RPMI8226 (cell line): Measurements from ENCODE around the gene LARGE1.

Experiments
- DNase-seq: peaks from one replicate; pipeline ENCODE4 v3.0.0-alpha.2; 2015

LARGE1 gene

DNA sequence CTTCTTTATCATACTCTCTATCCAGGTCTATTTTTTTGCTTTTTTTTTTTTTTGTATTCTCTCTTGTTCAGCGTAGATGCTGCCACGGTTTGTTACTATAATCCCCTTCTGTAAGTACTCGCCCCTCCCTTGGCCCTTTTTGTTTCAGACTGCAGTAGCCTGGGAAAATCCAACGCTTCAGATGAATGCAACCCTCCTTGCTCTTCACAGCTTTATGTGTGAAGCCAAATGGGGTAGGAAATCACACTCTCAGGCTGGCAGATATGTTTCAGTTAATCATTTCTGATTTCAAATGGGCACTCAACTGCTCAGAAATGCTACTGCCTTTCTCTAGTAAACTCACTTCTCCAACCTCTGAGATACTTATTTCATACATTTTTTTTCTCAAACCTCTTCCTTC lies 149.1 kb downstream of the LARGE1 start:
- no peak for DNase-seq

DNA sequence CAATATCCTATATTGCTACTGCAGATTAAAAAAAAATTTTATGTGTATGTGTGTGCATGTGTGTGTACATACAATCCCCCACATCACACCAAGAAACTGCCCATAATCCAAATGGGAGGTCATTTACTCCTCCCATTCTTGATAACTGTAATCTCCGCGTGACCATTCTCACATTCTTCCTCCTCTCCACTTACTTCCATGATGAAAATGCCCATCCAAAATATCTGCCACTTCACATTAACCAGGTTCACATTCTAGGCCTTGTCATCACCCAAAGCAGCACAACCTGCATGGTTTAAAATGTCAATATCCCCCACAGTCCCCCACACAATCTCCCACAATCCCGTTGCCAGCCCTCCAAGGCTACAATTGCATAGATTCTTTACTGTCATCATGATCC lies 149.6 kb downstream of the LARGE1 start:
- DNase-seq = no peak

DNA sequence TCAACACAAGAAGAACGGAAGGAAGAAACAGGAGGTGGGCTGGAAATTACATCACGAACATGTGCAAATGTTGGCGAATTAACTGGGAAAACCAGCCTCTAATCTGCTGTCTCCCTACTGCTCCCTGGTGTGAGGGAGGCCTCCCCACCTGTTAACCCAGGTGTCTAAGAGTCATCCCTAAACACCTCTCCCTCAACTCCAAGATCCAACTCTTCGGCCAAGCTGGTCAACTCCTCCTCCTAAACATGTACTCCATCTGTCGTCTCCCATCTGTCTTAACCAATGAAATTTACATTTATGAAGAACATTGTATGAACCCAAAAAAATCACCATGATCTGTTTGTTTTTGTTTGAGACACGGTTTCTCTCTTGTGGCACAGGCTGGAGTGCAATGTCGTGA lies 154.2 kb downstream of the LARGE1 start:
- DNase-seq = no peak

DNA sequence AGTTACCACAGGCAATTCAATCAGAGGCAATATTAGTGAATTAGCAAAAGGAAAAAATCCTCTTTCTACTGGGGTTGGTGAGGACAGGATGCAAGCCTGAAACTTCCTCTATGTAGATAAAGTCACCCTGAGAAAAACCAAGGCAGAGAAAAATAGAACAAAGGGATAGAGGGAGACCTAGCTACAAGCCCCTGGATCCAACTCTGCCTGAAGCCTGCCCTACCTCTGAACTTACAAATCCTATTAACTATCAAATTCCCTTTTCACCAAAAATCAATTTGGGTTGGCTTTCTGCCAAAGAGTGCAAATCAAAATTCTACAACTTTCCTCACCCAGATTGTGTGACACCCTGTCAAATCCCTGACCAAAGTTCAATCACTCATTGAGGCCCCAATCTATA lies 161.3 kb downstream of the LARGE1 start:
- no peak for DNase-seq

DNA sequence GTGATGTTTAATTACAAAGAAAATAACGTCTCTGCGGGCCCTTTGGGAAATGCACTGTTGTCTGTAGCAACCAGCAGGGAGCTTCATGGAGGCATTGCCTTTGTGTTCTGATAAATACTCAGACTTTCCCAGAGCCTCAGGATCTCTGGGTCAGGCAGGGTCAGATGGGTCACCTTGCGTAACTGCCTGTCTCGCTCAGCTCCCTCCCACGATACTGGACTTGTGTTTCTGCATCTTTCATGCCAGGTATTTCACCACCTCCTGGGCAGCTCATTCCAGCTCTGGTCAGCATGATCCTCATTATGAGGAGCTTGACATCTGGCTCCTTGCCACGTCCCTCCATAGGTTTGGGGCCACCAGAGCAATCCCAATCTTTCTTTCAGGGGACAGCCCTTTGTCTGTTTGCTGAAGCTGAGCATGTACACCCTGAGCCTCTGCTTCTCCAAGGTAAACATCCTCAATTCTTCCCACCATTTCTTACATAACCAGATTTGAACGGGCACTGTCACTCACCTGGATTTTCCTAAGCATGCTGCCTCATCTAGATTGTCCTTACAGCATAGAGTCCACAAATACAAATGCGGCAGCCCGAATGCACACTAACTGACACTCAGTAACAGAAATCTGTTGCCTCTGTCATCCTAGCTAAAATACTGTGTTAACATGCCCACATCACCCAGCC lies 162.3 kb downstream of the LARGE1 start:
- DNase-seq = no peak

DNA sequence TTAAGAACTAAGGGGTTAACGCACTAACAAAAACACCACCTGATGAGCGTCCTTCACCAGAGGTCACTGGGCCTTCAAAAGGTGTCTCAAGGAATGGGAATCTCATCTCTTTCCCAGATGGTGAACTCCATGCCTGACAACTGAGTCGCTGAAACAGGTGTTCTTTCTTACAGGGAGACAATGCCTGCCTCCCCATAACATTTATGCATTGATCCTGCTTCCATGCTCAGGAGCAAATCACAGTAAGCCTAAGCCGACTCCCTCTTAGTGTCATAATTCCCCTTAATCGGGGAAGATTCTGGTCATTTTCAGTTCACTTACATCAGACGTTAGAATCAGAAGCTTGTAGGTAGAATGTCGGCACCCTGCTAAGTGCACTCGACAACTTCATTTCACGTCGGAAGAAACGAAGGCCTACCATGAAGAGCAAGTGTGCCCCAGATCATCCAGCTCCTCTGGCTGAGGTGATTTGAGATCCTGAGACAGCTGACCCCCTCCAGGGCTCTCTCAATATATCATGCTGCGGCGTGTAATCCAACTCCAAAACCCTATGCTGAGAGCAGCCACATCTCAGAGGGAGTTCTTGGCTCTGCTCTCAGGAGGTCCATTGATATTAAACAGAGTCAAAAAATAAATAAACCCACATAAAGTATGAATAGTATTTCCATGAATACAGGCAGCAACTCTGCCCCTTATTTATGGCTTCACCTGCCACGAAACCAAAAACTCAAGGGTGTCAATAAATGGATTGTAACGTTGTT lies 163.1 kb downstream of the LARGE1 start:
- DNase-seq = no peak

DNA sequence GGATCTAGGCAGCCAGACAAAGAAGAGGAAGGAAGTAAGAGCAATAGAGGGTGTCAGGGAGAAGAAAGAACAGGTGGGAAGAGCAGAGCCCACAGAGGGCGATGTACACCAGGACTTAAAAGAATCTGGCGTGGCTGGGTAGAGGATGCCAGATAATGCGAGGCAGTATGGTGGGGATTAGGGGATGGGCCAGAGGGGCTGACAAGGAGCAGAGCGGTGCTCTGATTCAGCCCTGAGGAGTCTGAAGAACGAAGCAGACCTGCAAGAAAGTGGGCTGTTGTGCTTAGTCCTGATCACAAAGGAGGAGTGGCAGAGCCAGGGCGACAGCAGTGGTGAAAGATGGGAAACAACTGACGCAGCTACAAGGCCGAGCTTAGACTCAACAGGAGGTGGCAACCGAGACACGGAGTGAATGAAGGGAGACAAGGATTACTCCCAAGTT lies 163.7 kb downstream of the LARGE1 start:
- DNase-seq = no peak

DNA sequence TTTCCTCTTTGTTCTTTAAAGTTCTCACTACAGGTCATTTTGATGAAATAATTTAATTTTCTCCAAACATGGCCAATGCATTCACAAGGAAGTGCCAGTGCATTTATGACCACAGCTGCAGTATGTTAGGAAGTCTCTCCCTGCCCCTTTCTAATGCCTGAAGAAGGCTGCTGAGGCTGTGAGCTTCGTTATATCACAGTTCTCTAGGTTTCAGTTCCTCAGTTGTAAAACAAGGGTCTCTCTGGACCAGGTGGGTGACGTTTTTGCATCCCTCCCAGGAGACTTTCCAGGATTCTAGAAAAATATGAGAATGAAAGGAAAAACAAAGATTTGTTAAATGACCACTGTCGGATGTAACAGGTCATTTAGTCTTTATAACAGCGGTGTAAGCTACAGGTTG lies 171.6 kb downstream of the LARGE1 start:
- no peak for DNase-seq

DNA sequence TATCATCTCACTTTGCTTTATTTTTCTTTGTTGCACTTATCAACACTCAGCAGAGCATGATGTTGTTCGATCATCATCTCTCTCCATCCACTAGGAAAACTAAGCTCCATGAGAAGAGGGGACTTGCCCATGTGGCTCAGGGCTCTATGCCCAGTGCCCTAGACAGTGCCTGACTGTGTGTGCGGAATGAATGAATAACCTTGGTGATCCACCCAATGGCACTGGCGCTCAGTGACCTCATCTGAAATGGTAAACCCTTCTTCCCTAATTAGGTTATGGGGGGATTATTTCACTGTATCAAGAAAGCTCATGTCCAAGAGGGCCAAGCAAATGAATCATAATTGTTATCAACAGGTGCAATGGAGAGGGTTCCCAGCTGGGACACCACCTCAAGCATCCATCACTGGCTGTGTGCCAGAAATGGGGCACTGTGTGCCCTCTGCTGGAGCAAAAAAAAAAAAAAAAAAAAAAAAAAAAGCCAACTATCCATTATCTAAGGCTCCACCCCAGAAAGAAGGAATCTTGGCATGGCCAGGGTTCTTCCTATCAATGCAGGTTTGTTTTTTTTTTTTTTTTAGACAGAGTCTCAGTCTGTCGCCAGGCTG lies 172.6 kb downstream of the LARGE1 start:
- DNase-seq = peak; percentile 74

DNA sequence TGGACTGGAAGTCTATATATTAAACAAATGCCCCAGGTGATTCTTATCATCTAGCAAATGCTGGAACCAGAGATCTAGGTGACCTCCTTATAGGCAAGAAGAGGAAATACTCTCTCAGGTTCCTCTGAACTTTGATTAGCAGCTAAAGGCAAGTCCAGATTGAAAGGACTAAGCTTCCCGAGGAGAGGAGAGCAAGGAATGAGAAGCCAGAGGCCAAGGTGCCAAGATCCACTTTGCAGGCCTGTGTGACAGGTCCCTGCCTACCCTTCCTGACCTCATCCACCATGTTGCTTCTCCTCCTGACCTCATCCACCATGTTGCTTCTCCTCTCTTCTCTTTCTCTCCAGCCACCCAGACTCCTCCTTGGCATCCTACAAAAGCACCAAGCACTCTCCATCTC lies 173.2 kb downstream of the LARGE1 start:
- DNase-seq = no peak

DNA sequence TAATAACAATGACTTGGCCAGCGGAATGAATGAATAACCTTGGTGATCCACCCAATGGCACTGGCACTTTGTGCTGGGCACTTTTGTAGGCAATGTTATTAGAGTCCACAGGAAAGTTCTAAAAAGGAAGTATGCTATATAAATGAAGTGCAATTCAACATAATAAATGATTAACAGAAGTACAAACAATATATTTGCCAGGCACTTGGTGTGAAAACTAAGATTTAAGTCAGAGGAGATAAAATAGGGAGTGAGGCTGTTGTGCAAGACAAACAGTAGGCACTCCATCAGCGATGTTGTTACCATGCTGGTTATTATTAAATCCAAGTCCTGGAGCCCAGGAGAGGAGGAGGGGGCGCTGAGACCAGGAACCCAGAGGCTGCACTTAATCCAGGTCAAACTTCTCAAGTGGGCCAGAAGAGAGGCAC lies 173.8 kb downstream of the LARGE1 start:
- DNase-seq = no peak

DNA sequence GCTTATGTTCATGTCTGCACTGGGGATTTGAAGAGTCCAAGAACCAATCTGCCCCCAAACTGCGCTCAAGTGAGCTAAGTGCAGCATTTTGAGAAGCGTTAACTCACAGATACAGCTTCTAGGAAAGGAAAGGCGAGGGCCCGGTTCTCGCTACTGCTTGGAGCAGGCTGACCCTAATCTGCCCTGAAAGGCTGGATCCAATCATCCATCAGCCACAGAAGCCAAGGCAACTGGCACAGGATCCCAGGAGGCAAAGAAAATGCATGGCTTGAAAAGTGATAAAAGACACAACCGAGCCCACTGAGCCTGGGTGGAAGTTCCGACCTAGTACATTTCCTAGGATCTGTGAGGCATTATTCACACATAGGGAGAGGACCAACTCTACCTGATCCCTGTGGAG lies 174.8 kb downstream of the LARGE1 start:
- DNase-seq = no peak

DNA sequence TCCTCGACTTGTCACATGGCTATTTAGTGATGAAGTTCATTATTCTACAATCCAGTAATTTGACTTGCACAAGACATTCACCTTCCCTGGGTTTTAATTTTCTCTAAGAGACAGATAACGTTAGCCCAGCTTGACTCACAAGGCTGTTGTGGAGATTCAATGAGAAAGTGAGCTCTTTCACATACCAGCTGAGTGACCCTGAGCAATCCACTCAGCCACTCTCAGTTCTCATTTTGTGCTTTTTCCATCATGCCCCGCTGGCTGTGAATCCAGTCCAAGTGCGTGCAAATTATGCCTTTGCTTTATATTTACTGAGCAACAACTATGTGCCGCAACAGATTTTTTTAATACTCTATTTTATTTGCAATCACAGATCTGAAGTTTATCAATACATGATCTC lies 176.5 kb downstream of the LARGE1 start:
- no peak for DNase-seq

DNA sequence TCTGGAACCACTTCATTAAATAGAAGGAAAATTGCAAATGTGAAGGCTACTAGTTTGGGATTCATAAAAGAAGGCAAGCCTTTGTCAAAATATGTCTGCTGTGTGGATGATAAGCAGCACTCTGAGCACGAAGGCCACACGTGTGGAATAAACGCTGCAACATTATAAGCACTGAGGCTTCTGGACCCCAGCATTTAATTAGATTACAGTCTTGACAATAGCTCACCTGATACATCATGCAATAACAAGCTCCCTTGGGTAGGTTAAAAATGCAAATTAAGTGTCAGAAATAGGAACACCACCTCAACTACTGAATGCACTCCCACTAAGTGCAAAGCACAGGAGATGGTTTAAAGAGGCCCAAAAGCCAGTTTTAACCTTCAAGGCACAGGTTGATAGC lies 179.3 kb downstream of the LARGE1 start:
- DNase-seq = no peak

DNA sequence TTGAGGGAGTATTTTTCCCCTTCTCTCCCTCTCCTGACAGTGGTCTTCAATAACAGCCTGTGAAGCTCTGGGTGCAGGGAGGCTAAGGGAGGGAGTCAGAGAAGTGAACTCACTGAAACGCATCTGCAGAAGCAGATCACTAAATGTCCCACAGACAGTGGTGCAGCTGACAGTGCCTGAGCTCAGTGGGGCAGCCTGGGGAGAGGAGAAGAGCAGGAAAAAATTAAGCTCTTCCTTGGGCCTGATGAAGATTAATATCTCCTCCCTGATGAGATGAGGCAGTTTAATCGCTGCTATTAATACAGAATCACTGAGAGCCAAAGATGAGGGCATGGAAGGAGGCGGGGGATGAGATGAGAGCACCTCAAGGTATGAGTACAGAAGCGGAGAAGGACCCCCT lies 180.8 kb downstream of the LARGE1 start:
- DNase-seq = no peak

DNA sequence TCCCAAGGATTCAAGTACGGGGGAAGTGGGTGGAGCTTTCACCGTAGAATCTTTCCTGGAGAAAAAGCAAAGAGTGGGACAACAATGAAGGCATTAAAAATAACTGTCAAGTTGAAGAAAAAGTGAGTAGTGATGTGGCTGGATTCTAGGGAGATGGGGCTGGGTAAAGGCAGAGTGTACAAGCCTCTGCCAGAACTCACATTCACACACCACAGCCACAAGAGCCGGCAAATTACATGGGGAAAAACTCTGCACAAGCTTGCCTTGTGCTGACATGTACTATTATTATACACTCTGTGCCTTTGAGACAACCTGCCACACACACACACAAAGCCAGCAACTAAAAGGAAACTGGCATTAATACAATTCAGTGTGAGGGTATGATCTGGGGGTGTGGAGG lies 182.6 kb downstream of the LARGE1 start:
- DNase-seq = no peak

DNA sequence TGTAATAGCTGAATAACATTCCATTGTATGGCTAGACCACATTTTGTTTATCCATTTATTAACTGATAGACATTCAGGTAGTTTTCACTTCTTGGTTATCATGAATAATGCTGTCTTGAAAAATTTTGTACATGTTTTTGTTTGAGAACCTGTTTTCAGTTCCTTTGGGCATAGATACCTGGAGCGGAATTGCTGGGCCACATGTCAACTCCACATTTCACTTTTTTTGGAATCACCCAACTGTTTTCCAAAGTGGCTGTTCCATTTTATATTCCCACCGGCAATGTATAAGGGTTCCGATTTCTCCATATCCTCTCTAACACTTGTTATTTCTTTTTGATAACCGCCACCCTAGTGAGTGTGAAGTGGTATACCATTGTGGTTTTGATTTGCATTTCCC lies 184.3 kb downstream of the LARGE1 start:
- DNase-seq = no peak

DNA sequence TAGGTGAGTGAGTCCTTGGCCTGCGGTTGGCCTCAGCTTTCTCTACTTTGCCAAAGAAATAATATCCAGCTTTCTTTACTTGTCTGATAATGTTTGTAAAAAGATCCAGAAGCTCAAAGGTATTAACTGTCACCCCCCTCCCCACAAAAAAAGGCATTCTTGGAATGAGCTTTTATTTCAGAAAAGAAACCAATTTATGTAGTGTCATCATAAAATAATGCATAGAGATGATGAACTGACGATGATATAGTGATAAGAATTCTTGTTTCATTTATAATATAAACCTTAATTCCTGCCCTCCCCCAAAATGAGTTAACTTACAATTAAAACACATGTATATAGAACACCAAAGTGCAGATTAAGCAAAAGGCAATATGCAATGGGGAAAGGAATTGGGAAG lies 191.4 kb downstream of the LARGE1 start:
- no peak for DNase-seq

DNA sequence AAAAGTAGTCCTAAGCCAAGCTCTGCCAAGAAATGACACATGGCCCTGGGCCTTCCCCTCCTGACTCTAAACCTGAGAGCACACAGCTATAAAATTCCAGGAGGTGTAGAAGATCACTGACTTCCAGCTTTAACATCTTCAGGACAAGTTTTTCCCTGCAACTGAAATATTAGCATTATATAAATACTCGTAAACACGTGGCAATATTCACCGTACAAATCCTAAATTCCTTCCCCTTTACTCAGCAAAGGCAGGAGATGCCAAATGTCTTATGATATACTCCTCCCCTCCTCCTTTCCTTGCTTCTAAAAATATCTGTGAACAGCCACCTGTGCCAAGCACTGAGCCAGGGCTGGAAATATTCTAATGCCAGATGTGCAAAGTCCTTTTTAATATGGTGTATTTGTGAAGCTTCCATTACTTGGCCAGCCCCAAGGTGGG lies 194.0 kb downstream of the LARGE1 start:
- no peak for DNase-seq

DNA sequence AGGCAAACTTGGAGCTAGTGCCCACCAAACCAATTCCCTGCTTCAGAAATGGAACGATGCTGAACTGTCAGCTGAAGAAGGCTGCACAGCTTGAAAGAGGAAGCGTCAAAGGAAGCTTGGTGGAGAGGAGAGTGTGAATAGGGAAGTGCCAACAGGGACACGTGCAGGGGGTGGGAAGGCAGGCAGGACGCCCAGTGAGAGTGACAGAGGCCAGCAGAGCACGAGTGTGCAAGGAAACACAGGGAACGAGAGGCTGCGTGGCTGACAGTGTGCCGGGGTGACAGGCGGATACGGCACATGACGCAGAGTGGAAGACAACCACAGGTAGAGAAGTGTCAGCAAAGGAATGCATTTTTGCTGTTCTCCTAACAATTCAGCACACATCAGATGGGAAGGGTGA lies 196.4 kb downstream of the LARGE1 start:
- no peak for DNase-seq

DNA sequence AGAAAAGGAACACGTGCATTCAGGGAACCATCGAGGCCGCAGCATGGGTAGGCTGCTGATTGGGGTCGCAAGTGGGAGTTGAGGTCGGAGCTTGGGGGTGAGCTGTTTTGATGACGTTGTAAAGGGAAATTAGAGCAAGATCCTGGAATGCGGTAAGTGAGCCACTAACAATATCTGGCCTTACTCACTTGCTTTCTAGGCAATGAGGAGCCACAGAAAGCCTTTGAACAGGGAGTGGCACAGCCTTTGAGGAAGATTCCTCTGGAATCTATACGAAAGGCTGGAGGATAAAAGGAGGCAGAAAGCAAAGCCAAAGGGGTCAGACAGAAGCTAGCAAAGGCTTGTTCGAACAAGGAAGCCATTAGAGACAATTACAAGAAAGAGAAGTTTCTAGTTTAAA lies 197.5 kb downstream of the LARGE1 start:
- DNase-seq = no peak

DNA sequence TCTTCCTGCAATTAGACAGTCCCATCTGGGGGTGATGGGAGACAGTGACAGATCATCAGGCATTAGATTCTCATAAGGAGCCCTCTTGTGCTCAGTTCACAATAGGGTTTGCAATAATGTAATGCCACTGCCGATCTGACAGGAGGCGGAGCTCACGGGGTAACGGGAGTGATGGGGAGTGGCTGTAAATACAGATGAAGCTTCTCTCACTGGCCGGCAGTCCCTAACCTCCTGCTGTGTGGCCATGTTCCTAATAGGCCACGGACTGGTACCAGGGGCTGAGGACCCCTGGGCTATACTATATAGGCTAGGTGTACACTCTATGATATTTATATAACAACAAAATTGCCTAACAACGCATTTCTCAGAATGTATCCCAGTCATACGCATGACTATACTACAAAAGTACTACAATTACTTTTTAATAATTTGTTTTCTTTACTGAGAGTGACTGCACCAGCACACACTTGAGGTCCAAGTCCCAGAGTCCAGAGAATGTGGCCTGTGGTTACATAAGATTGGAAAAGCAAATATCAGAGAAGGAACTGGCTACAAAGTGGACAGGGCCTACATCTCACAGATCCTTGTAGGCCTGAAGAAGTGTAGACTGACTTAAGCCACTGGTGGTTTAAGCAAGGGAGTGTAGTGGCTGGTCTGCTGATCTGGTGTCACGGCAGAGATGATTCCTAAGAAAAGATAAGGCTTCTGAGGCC lies 200.0 kb downstream of the LARGE1 start:
- DNase-seq = no peak

DNA sequence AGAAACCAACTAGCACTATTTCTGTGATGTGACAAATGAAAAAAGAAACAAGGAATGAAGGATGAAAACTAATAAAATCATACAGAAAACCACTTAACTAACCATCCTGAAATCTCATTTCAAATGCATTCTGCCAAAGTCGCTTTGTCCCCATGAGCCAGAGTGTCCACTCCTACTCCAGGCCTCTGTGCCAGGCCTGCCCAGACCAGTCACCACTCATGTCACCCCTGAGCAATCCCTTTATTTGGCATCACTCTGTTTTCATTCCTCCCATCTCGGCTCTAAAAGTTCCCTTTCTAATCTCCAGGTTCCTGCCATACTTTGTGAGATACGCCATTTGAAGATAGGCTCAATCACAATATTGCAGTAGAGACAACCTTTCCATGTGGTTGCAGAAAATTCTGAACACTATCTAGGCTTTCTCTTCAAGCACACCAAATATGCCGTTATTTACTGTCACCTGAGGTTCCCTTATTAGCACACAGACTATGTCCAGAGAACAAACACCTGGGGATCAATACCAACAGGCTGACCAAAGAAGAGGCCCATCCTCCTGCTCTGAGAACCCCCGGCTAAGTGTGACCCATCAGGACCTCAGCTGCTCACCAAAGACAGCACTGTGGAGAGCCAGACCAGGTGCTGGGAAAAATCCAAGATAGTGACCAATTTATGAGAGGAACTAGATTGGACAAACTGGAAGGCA lies 202.4 kb downstream of the LARGE1 start:
- DNase-seq = no peak
